GM21825 (cell line): Measurements from ENCODE around the gene KCND3.

ENCODE experiments used
- ATAC-seq: cut with Tn5 transposase; IDR thresholded peaks from one replicate; pipeline ENCODE4 v1.9.1; 2021; ENCODE audit warnings: mild to moderate bottlenecking, moderate library complexity; ENCODE audit not compliant: unreplicated experiment

KCND3 gene

DNA sequence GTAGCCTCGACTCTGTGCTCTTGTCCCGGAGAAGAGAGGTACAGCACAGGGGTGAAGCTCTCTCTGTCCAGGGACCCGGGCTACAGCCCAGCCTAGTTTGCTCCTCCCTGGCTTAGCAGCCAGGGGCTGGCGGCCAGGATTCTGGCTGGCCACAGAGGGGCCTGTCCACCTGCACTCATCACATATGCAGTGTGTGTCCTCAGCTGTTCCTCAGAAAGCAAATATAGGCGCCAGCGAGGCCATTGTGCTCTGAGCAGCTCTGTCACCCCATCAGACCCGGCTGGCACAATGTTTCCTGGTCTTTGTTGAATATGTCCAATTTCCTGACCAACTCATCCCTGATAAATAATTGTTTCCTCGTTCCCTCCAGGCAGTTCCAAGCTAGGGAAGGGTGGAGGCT is 28.5 kb downstream of the KCND3 start:
- ATAC-seq: no peak

DNA sequence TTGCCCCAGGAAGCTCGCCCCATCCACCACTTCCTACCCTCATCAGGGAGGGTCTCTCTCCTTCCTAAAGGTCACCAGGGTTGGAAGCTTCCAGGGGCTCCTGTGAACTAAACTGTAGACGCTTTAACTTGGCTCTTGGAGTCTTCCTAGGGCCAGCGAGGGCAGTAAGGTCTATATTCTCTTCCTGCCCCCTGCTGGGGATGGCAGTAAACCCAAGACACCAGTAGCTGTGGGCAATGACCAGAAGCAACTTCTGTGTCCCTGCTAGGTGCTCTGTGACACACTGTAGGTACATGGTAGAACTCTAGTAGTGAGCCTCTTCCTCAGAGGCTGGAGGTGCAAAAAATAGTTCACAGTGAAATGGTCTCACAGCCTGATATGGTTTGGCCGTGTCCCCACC is 30.0 kb downstream of the KCND3 start:
- ATAC-seq: no peak

- ATAC-seq: no peak
Measured at GRCh38 chr1:111958851-111959250, 30.6 kb downstream of the KCND3 start.

- ATAC-seq: no peak
Measured at GRCh38 chr1:111958075-111958474, 31.4 kb downstream of the KCND3 start.

DNA sequence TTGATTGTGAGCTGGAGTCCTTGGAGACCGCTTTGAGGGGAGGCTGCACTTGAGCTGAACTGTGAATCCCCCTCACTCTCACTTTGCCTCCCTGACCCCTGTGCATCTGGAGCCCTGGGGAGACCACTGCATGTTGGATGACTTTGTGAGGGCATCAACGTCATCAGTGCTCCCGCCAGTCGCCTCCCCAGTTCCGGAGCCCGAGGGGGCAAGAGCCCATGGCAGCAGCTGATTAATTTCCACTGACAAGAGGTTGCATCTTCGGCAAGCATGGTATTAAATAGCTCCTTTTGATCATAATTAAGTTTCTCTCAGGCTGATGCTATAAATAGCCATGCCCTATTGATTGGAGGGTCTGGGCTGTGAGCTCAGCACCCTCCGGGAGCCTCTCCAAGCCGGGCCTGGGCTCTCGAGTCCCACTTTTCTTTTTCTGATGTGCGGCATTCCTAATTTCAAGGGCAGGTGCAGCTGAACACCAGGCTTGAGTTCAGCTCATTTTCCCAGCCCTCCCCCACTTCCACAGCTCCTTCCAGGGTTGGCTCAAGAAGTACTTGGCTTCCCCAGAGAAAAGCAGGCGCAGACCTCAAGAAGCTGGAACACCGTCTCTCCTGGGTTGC is 33.2 kb downstream of the KCND3 start:
- no peak for ATAC-seq

GRCh38 chr1:111955755-111956154 is 33.7 kb downstream of the KCND3 start:
- no peak for ATAC-seq

DNA sequence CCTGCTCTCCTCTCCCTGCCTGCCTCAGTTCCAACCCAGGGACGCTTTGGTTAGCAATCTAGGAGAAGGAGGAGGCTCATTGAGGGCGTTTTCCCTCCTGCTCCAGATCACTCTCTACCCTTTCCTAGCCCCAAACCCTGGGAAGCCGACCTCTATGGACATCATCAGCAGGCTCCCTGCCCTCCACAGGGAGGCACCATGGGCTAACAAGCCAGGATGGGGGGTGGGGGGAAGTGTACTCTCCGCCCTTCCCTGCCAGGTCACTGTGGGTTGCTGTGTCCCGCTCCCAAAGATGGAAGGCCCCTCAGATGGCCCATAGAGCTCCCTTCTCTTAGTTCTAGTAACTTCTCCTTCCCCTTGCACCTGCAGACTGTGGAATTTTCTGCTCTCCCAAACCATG is 35.7 kb downstream of the KCND3 start:
- no peak for ATAC-seq

GRCh38 chr1:111952125-111952657 is 37.3 kb downstream of the KCND3 start:
- ATAC-seq: no peak

DNA sequence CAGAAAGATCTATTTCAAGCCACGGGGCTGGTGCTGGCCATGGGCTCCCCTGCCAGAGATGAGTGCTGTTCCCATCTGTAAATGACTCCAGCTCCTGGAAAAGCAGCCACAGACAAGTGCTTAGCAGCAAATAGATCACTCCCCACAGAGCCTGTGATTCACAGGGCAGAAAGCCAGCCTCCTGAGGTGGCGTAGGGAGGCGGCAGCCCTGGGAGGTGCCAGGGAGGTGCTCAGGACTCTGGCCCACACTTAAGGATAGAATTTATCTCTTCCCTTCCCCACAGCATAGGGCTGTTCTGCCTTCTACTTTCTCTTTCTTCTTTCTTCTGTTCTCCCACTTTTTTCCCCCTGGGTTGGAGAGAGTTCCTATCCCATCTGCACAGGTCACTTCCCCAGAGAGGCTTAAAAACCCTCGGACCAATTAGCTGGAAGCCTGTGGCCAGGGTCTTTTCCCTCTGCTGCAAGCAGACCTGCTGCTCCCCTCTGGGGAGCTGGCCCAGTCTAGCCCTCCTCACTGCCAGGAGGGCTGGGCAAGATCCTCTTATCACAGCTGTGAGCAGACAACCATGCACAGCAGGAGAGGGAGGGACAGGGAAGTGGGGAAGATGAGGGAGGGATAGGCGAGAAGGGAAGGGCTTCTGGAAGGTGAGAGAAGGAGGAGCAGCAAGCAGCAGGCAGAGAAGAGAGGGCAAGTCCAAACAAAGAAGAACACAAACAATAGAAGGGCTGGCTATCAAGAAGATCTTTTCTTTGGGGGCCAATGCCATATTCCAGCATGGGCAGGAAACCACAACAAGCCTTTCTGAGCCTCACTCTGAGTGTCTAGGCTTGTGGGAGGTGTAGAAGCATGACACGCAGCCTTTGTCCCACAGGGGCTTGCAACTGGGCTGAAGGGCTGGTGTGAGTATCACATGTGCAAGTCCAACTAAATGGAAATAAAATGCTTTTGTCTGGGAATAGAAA is 41.0 kb downstream of the KCND3 start:
- no peak for ATAC-seq

GRCh38 chr1:111943846-111944749 is 45.4 kb downstream of the KCND3 start:
- ATAC-seq: no peak

DNA sequence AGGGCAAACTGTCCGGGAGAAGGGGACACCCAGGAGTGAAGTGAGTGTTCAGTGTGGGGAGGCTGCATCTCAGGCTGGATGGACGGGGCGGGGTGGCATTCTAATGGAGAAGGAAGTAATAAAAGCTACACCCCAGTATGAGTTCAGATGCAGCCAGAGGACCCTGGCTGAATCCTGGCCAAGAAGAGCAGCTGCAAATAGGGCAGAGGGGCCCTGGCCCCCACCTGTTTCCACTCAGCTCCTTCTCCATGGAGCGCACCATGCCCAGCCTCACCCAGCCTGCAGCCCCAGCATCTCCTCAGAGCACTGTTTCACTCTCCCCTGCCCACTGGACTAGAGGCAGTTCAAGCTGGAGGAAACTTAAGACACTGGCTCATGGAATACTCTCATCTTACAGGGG is 46.4 kb downstream of the KCND3 start:
- no peak for ATAC-seq

GRCh38 chr1:111938536-111938935 is 50.9 kb downstream of the KCND3 start:
- ATAC-seq: no peak

GRCh38 chr1:111938123-111938522 is 51.3 kb downstream of the KCND3 start:
- no peak for ATAC-seq

- ATAC-seq: no peak
Measured at GRCh38 chr1:111937147-111937725, 52.2 kb downstream of the KCND3 start.

- no peak for ATAC-seq
Measured at GRCh38 chr1:111934106-111934852, 55.2 kb downstream of the KCND3 start.

DNA sequence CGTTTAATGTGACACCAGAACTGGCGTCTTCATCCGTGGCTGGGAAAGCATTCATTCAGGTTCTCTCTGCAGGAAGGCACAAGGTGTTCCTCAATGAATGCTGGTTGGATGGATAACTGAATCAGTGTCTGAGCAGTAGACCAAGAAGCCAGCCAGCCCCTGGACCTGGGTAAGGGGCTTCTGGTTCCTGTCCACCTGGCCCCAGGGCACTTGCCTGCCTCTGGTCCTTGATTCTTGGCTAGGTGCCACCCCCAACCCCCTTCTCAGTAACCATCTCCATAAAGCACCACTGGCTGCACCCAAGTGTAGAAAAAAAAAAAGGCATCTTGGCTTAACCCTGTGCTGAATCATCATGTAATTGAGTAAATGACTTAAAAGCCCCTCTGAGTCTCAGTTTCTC is 59.1 kb downstream of the KCND3 start:
- ATAC-seq: no peak

- no peak for ATAC-seq
Measured at GRCh38 chr1:111928531-111928930, 60.9 kb downstream of the KCND3 start.

GRCh38 chr1:111927652-111928051 is 61.8 kb downstream of the KCND3 start:
- ATAC-seq: no peak

GRCh38 chr1:111924786-111925185 is 64.7 kb downstream of the KCND3 start:
- no peak for ATAC-seq

DNA sequence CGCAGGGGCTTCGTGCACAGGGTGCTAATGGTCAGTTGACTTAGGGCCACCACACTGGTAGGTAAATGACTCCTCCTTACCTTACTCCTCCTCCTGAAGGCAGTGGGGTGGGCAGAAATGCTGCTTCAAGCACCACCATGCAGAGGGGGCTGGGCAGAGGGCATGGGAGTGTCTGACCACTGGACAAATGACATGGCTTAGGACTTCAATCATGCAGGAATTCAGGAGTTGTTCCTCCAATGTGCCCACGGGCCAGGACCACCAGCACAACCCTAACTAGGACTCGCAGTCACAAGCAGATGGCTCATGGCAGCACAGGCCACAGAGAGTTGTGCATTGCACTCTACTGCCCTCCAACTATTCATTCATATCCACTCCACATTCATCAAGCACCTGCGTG is 65.7 kb downstream of the KCND3 start:
- no peak for ATAC-seq
